PC-9 (cell line): Measurements from ENCODE around the gene TBX5.

ENCODE experiments used
- CTCF ChIP-seq: fragments of 200-600 bp; sonication (generic); conservative IDR thresholded peaks from 2 replicates; pipeline ENCODE4 v1.6.1; 2017; ENCODE audit warnings: mixed run types, antibody characterized with exemption, mild to moderate bottlenecking, moderate library complexity
- EZH2 ChIP-seq: fragments of 200-600 bp; sonication (generic); IDR thresholded peaks from 2 replicates; pipeline ENCODE4 v1.8.0; 2017; ENCODE audit warnings: antibody characterized with exemption, low read depth

DNA sequence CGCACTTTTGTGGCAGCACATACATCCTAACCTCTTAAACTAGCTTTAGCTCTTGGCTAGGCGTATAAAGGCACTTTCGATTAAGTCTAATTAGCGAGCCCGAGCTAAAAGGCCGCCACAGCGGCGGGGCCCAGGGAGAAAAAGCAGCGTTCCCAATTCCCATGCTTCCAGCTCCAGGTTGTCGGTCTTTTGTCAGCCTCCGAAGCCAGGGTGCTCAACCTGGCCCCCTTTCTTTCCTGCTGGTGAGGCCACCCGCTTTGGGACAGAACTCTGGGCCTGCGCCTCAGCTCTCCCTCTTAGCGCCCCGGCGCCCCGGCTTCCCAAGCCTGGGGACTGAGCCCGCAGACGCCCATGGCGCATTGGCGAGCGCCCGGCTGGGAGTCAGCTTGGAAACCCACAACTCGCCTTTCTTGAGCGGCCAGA is 33.3 kb upstream of the TBX5 start:
- TF ChIP-seq CTCF (no peak), EZH2 (no peak)
